Measurements from ENCODE around the gene CERS4.

GRCh38 chr19:8212212-8212611 lies 3.0 kb downstream of the CERS4 start:
- no peak for TF ChIP-seq CTCF (conservative IDR thresholded peaks at IDR 0.05; ENCODE audit: low read depth, low read length)
- no peak for TF ChIP-seq EZH2 (IDR thresholded peaks at IDR 0.05; ENCODE audit: borderline replicate concordance, low read depth, low read length, poor library complexity, severe bottlenecking)

Data from A673 (cell line).